Effector memory CD8-positive, alpha-beta T cell (primary cell): Measurements from ENCODE around the gene ANKRD50.

Experiments
- ATAC-seq: fragments of 150-1000 bp; cut with Tn5 transposase; replicated peaks from 2 replicates; pipeline ENCODE4 v1.10.0; 2021; ENCODE audit warnings: mild to moderate bottlenecking, moderate library complexity
- DNase-seq, 3 experiments: peaks; one replicate each; pipeline ENCODE4 v3.0.0; 2021
- H3K27ac Mint-ChIP-seq, 2 donors: one replicate each; pipeline ENCODE4 v1.8.0; 2022; ENCODE audit warnings: mild to moderate bottlenecking in 2 of 2, mixed read lengths in 2 of 2, moderate library complexity in 2 of 2
- H3K27me3 Mint-ChIP-seq, 2 donors: one replicate each; pipeline ENCODE4 v1.8.0; 2022; ENCODE audit warnings: mixed read lengths in 2 of 2
- H3K36me3 Mint-ChIP-seq: one replicate; pipeline ENCODE4 v1.8.0; 2022; ENCODE audit warnings: mild to moderate bottlenecking, moderate library complexity, mixed read lengths; ENCODE audit not compliant: insufficient read depth
- H3K4me1 Mint-ChIP-seq, 2 donors: one replicate each; pipeline ENCODE4 v1.8.0; 2022; ENCODE audit warnings: low read depth in 2 of 2, mixed read lengths in 2 of 2
- H3K4me3 Mint-ChIP-seq, 2 donors: one replicate each; pipeline ENCODE4 v1.8.0; 2022; ENCODE audit warnings: mild to moderate bottlenecking in 2 of 2, mixed read lengths in 2 of 2, moderate library complexity in 2 of 2
- H3K9me3 Mint-ChIP-seq, 2 donors: one replicate each; pipeline ENCODE4 v1.8.0; 2022; ENCODE audit warnings: mixed read lengths in 2 of 2

The ANKRD50 gene

DNA sequence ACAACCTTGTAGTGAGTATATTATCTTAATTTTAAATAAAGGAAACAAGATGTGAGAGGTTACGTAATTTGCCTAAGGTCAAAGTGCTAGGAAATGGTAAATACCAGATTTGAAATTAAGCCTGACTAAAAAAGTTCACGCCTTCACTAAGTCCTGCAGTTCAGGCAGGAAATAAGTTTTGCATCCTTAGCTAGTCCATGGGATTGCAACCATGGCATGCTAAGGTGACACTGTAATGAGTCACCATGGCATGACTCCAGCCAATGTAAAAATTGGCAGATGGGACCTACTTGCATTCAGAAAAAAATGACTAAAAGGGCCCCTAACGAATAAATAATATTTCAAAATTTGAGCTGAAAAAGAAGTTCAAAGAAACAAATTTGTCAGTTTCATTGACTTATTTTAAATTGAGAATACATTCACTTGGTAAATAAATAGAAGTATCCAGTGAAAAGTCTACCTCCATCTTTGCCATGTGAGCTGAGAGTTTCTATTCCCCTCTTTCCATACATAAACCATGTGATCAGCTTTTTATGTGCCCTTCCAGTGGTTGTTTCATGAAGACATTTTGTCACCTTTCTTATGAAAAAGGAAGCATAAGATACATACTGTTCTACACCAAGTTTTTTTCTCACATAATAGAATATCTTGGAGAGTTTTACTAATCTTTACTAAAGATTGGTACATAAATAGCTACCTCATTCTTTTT is 72.4 kb downstream of the ANKRD50 start:
- ATAC-seq (no peak), DNase-seq (no peak)
- H3K4me1 Mint-ChIP-seq = no peaks in the 10 kb centered on the region
- no peak overlapping the region for H3K27ac Mint-ChIP-seq
- no peaks in the 10 kb centered on the region for H3K36me3 Mint-ChIP-seq
- peaks cover 2 to 7% of the 10 kb centered on the region in 2 donors for H3K9me3 Mint-ChIP-seq
- H3K27me3 Mint-ChIP-seq = no peaks in the 10 kb centered on the region
- no peak overlapping the region for H3K4me3 Mint-ChIP-seq

DNA sequence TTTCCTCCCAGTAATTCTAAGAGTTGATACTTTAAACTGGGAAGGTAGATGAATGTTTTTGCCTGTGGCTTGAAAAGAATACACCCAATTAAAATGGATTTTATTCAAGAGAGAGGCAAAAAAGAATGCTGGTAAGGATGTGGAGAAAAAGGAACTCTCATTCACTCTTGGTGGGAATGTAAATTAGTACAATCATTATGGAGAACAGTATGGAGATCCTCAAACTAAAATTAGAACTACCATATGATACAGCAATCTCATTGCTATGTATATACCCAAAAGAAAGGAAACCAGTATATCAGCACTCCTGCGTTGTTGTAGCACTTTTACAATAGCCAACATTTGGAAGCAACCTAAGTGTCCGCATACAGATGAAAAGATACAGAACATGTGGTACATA is 75.2 kb downstream of the ANKRD50 start:
- DNase-seq = no peak
- no peak overlapping the region for H3K4me3 Mint-ChIP-seq
- H3K36me3 Mint-ChIP-seq = no peaks in the 10 kb centered on the region
- peaks cover 0 to 6% of the 10 kb centered on the region in 2 donors for H3K9me3 Mint-ChIP-seq
- H3K4me1 Mint-ChIP-seq = no peaks in the 10 kb centered on the region
- ATAC-seq = no peak
- no peak overlapping the region for H3K27ac Mint-ChIP-seq
- H3K27me3 Mint-ChIP-seq = no peaks in the 10 kb centered on the region

DNA sequence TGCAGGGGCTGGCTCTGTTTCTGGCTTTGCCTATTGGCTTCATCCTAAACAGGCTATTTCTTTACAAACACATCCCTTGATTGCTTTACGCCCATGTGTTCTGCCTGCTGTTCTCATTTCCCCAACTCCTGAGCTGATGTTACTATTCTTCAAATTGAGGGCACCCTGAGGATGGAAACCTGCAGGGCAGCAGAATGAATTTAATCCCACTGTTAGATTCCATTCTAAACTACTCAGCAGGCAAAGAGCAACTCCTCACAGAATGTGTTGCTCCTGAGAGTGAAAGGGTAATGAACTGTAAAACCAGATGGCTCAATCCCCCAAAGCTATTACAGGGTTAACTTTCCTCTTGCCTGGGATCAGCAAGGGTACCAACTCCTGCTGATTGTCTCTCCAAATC is 75.7 kb downstream of the ANKRD50 start:
- H3K27me3 Mint-ChIP-seq = no peaks in the 10 kb centered on the region
- no peaks in the 10 kb centered on the region for H3K36me3 Mint-ChIP-seq
- ATAC-seq (no peak), DNase-seq (no peak)
- H3K27ac Mint-ChIP-seq = no peak overlapping the region
- no peak overlapping the region for H3K4me3 Mint-ChIP-seq
- no peaks in the 10 kb centered on the region for H3K4me1 Mint-ChIP-seq
- peaks cover 0 to 8% of the 10 kb centered on the region in 2 donors for H3K9me3 Mint-ChIP-seq

DNA sequence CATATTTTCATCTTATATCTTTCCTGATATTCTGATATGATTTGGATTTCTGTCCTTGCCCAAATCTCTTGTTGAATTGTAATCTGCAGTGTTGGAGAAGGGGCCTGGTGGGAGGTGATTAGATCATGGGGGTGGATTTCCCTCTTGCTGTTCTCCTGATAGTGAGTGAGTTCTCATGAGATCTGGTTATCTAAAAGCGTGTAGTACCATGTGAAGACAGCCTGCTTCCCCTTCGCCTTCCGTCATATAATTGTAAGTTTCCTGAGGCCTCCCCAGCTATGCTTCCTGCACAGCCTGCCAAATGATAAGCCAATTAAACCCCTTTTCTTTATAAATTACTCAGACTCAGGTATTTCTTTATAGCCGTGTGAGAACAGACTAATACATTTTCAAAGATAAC is 77.2 kb downstream of the ANKRD50 start:
- DNase-seq (no peak), ATAC-seq (no peak)
- no peaks in the 10 kb centered on the region for H3K4me1 Mint-ChIP-seq
- no peak overlapping the region for H3K4me3 Mint-ChIP-seq
- no peaks in the 10 kb centered on the region for H3K27me3 Mint-ChIP-seq
- peaks cover 0 to 8% of the 10 kb centered on the region in 2 donors for H3K9me3 Mint-ChIP-seq
- no peak overlapping the region for H3K27ac Mint-ChIP-seq
- no peaks in the 10 kb centered on the region for H3K36me3 Mint-ChIP-seq

DNA sequence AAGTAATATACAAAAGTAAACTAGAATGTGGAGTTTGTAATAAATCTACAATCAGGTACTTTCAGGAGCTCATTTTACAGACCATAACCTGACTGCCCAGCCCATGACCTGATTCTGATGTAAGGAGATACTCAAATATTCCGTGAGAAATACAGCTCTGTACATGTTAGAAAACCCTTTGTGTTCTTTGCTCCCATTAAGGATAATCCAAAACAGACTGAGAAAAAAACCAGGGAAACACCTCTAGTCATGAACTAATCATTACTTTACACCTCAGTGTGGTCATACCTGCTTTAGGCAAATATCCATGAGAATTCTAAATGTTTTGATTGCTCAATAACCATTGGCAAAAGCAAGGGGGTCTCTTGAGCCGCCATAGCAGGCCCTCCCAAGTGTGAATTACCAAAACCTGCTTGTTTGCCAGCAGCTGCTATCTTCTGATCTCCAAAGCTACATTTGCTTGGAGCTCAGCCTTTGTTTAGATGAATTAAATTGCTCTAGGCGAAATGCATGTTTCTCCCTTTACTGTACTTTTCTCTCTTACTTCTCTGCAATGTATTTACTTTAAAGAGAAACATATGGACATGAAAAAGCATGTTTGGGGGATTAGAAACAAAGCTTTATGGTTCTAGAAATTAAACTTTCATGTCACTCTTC is 79.1 kb downstream of the ANKRD50 start:
- Mint-ChIP-seq H3K27me3 (no peaks in the 10 kb centered on the region), H3K27ac (no peak overlapping the region), H3K9me3 (peaks cover 0 to 6% of the 10 kb centered on the region in 2 donors), H3K36me3 (no peaks in the 10 kb centered on the region), H3K4me3 (no peak overlapping the region), H3K4me1 (no peaks in the 10 kb centered on the region)
- ATAC-seq (no peak), DNase-seq (no peak)

DNA sequence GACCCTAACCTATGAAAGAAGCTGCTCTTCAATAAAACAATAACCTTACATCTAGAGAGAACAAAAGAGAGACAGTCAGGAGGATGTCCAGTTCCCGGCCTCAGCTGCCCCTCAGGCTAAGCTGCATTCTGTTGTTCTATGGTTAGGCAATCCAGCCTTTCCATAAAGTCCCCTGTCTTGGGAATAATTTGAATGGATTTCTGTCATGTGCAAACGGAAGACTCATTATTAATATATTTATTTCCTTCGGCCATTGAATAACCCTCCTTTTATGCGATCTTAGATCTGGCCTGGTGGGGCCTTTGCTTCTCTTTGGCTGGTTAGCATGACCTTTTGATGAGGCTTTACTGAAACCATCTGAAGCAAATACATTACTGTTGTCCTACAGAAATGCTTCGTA is 80.1 kb downstream of the ANKRD50 start:
- H3K9me3 Mint-ChIP-seq = peaks cover 0 to 6% of the 10 kb centered on the region in 2 donors
- no peak for ATAC-seq
- H3K4me3 Mint-ChIP-seq = no peak overlapping the region
- no peaks in the 10 kb centered on the region for H3K36me3 Mint-ChIP-seq
- H3K27me3 Mint-ChIP-seq = no peaks in the 10 kb centered on the region
- no peak overlapping the region for H3K27ac Mint-ChIP-seq
- no peak for DNase-seq
- H3K4me1 Mint-ChIP-seq = no peaks in the 10 kb centered on the region

DNA sequence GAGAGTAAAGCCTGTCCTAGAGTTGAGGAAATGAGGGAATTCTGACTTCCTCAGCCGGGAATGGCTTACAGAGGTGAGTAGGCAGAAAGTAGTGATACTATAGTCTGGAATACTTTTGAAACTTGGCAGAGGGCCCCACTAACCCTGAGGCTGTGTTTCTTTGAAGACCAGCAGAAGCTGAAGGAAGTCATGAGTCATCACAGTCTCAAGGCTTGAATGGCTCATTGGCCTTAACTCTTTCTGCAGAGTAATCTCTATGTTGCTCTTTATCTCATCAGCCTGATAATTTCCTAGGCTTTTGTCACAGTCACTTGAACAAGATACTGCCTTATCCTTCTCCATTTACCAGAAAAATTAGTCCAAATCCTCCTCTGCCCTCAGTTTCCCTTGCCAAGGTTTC is 80.8 kb downstream of the ANKRD50 start:
- ATAC-seq (no peak), DNase-seq (no peak)
- no peaks in the 10 kb centered on the region for H3K36me3 Mint-ChIP-seq
- no peak overlapping the region for H3K4me3 Mint-ChIP-seq
- H3K27ac Mint-ChIP-seq = no peak overlapping the region
- H3K4me1 Mint-ChIP-seq = no peaks in the 10 kb centered on the region
- no peaks in the 10 kb centered on the region for H3K27me3 Mint-ChIP-seq
- peaks cover 0 to 6% of the 10 kb centered on the region in 2 donors for H3K9me3 Mint-ChIP-seq

DNA sequence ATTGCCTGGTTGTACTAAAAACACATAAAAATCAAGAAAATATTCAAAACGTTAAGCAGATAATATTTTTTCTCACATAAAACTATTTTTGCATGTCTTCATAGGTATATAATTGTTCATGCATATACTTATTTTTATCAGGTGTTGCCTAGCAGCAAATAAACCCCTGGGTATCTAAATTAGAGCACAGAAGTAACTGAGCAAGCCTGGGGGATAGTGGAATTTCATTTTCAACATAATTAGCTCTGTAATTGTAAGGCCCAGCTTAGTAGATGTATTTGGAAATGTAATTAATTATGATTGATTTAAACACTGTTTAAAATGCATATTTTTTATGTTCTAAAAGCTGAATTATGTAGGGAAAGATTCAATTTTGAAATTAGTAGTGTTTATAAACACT is 82.9 kb downstream of the ANKRD50 start:
- Mint-ChIP-seq H3K27ac (no peak overlapping the region), H3K36me3 (no peaks in the 10 kb centered on the region), H3K9me3 (peaks cover 6 to 8% of the 10 kb centered on the region in 2 donors), H3K4me1 (no peaks in the 10 kb centered on the region), H3K27me3 (no peaks in the 10 kb centered on the region), H3K4me3 (no peak overlapping the region)
- DNase-seq (no peak), ATAC-seq (no peak)
